Measurements from ENCODE around the gene ISCU.
"Not testable (repeated sequence)": the region's sequence is repeated elsewhere in the genome, so short reads cannot be mapped to it uniquely, and the experiment has no call there.

ISCU gene

GRCh38 chr12:108572166-108572790 lies 9.9 kb downstream of the ISCU start:
- DNase-seq, result no peak

- no peak for DNase-seq
These were observed 10.9 kb downstream of the ISCU start for GRCh38 chr12:108573317-108573716.

- DNase-seq, result not testable (repeated sequence)
These were observed 11.9 kb downstream of the ISCU start for GRCh38 chr12:108574276-108574675.

GRCh38 chr12:108575199-108575912 lies 13.0 kb downstream of the ISCU start:
- DNase-seq, result no peak

- DNase-seq, result no peak
These were observed 14.4 kb downstream of the ISCU start for GRCh38 chr12:108576660-108577234.

- DNase-seq, result no peak
These were observed 15.1 kb downstream of the ISCU start for GRCh38 chr12:108577458-108577857.

GRCh38 chr12:108578264-108578663 lies 15.9 kb downstream of the ISCU start:
- no peak for DNase-seq

- no peak for DNase-seq
These were observed 16.4 kb downstream of the ISCU start for GRCh38 chr12:108578813-108579212.

GRCh38 chr12:108580531-108580930 lies 18.1 kb downstream of the ISCU start:
- no peak for DNase-seq

GRCh38 chr12:108581311-108582227 lies 19.2 kb downstream of the ISCU start:
- DNase-seq, result no peak

GRCh38 chr12:108582509-108582908 lies 20.1 kb downstream of the ISCU start:
- no peak for DNase-seq

GRCh38 chr12:108582978-108583770 lies 20.8 kb downstream of the ISCU start:
- no peak for DNase-seq

- DNase-seq, result no peak
These were observed 21.6 kb downstream of the ISCU start for GRCh38 chr12:108583991-108584390.

- DNase-seq, result no peak
These were observed 22.2 kb downstream of the ISCU start for GRCh38 chr12:108584456-108585065.

- no peak for DNase-seq
These were observed 23.5 kb downstream of the ISCU start for GRCh38 chr12:108585864-108586263.

GRCh38 chr12:108586306-108586705 lies 23.9 kb downstream of the ISCU start:
- DNase-seq, result no peak

- no peak for DNase-seq
These were observed 25.4 kb downstream of the ISCU start for GRCh38 chr12:108587826-108588225.

- DNase-seq, result no peak
These were observed 26.8 kb downstream of the ISCU start for GRCh38 chr12:108589028-108589839.

GRCh38 chr12:108589840-108590229 lies 27.4 kb downstream of the ISCU start:
- DNase-seq, result no peak

- not testable (repeated sequence) for DNase-seq
These were observed 28.1 kb downstream of the ISCU start for GRCh38 chr12:108590463-108590862.
